A673 (cell line): ENCODE measurements around the gene MRPS2.
"Not testable (repeated sequence)": the region's sequence is repeated elsewhere in the genome, so short reads cannot be mapped to it uniquely, and the experiment has no call there.

Experiments
- CTCF ChIP-seq: fragments of 300-800, 200-600 bp; sonication (generic); conservative IDR thresholded peaks from 2 replicates; pipeline ENCODE4 v1.5.1; 2017; ENCODE audit warnings: low read depth, mild to moderate bottlenecking, antibody characterized with exemption, low read length, moderate library complexity, mixed read lengths
- EZH2 ChIP-seq: fragments of 200-600 bp; sonication (generic); IDR thresholded peaks from 2 replicates; pipeline ENCODE4 v1.6.1; 2017; ENCODE audit warnings: borderline replicate concordance, low read depth, mild to moderate bottlenecking, mixed read lengths, antibody characterized with exemption, low read length; ENCODE audit not compliant: poor library complexity, severe bottlenecking

DNA sequence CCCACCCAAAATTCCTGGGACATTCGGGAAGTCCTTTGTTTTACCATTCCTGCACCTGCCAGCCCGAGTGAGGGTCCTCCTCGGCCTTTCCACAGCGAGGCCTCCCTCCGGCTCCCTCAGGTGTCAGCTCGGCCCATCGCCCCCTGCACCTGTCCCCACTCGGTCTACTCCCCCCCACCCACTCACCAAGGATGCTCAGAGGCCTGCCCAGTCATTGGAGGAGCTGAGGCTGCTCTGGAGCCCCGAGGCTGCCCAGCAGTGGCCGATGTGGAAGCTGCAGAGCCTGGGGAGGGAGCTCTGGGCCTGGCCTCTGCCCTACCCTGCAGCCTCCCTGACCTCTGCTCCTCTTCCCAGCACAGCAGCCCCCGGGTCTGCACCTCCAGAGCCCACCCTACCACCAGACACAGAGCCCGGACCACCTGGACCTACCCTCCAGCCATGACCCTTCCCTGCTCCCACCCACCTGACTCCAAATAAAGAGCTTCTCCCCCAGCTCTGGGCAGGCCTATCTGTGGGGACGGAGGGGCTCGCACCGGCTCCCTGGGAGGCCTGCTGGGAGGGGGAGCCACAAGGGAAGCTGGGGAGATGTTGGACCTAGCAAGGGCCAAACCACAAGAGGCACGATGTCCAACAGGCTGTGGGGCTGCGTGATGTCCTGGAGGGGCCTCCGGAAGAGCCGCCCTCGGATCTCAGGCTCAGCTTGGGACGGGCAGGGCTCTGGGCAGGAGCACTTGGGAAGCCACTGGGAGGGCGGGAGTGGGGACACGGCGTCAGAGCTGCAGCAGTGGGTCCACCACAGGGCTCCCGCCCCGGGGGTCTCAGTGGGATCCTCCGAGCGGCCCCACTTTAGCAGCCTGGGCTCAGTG is 49.2 kb downstream of the MRPS2 start:
- TF ChIP-seq CTCF, EZH2: not testable (repeated sequence)
